NCI-H1105 (cell line): Measurements from ENCODE around the gene CPA1.
"Not testable (repeated sequence)": the region's sequence is repeated elsewhere in the genome, so short reads cannot be mapped to it uniquely, and the experiment has no call there.

Experiments
- DNase-seq: peaks from one replicate; lab custom pipeline; 2025; lab: John Stamatoyannopoulos, UW

CPA1 gene

DNA sequence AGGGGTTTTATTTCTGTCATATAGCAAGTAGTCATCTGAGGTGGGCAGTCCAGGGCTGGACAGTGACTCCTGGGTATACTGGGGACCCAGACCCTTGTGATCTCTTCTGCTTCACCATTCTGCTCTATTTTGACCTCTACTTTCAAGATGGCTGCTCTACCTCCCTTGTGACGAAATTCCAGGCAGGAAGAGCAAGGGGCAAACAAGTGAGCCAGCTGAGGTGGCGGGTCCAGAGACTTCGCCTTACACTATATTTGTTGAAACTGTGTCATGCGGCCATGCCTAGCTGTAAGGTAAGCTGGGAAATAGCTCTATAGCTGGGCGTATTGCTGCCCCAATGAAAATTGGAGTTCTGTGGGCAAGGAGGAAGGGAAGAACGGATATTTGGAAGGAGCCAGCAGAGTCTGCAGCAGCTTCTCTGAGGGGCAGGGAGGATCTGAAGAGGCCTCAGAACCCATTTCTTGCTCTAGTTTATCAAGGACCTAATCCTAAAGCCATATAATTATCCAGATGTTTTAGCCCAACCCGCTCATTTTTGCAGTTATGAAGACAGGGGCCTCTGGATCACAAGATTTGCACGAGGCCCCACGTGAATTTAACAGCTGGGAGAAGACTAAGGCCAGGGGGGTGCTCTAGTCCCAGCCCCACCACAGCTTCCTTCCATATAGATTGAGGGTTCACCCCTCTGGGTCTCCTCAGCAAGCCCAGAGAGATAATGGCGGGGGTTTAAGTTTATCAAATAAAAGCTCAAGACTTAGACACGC lies 7.7 kb upstream of the CPA1 start:
- DNase-seq = no peak

DNA sequence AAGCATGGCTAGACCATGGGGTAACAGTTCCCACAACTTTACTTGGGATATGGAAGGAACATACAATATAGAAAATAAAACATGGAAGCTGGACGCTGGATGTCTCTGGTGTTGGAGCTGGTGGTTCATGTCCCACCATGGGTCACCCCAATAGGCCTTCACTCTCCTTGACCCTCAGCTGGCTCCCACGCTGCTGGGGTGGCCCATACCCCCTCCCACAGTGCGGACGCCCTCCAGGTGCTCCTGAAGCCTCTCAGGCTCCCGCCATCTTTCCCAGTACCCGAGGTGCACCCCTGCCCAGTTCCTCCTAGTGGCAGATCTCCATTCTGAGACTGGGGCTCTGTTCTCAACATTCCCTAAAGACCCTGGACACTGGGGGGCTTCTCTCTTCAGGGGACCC lies 5.8 kb upstream of the CPA1 start:
- no peak for DNase-seq

DNA sequence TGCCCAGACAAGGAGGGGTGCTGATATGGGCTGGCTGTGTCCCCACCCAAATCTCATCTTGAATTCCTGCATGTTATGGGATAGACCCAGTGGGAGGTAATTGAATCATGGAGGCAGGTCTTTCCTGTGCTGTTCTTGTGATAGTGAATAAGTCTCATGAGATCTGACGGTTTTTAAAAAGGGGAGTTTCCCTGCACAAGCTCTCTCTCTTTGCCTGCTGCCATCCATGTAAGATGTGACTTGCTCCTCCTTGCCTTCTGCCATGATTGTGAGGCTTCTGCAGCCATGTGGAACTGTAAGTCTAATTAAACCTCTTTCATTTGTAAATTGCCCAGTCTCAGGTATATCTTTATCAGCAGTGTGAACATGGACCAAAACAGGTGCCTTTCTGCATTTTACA lies 3.8 kb upstream of the CPA1 start:
- not testable (repeated sequence) for DNase-seq

DNA sequence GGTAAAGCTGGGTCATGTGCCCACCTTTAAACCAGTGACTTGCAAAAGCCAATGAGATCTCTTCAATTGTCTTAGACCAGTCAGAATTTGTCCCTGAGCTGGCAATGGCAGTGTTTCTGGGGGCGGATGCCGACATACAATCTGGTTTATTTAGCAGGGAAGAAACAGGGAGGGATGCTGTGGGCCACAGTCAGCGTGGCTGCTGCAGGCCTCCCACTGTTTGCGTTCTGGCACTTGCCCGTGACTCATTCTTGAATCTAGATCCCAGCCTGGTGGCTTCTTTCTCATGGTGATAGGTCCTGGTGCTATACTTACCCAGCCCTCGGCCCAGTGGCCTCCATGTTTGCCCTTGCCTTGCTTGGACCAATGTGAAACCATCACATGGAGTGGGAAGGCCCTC lies 3.1 kb upstream of the CPA1 start:
- DNase-seq = no peak

DNA sequence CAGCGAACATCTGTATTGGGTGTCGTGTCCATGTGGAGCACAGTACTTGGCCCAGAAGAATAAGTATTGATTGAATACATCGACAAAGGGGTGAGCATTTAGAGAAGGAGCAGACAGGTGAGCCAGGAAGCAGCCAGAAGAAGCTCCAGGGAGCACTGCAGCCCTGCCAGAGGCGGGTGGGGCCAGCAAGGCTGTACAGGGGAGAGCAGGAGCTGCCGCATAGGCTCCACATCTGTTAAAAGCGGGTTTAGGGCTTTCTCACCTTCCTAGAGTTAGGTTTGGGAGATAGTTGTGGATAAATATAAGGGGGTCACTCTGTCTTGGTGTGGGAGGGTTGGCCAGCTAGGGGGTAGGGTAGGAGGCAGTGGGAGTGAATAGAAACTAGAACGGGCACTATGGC lies 1.3 kb upstream of the CPA1 start:
- no peak for DNase-seq

DNA sequence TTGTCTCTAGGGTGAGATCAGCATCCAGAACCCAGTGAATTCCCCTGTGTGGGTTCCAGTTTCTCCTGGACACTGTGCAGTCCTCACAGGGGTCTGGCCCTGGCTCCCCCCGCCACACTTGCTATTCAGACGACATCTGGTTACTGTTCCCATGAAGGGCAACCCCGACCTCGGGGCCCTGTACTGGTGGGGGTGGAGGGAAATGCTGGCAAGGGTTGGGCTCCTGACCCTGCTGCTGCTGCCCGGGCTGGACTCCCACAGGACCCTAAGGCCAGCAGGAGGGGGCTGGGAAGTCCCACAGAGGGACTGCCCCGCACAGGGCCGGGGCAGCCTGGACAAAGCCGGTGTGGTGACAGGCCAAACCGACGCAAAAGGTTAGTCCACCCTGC lies 768 bp upstream of the CPA1 start:
- no peak for DNase-seq

DNA sequence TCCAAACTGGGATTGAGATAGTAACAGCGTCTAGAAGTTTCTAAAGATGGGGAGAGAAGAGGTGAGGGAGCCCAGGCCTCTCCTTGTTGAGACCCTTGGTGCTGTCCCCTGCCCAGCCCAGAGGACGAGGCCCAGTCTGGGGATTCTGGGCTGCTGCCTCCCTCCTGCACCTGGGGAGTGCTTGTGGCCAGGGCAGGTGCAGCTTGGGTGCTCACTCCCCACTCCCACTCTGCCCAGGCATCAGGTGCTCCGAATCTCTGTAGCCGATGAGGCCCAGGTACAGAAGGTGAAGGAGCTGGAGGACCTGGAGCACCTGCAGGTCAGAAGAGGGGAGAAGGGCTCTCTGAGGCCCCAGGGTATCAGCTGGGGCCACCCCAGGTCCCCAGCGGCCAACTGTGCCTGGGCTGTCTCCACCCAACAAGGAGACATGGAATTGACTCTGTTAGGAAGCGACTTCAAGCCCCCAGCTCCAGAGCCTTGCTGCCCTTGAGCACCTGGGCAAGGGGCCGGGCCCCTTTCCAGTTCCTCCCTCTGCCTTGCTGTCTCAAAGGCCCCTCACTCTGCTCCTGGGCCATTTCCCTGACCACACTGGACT lies 664 bp downstream of the CPA1 start:
- DNase-seq = no peak

DNA sequence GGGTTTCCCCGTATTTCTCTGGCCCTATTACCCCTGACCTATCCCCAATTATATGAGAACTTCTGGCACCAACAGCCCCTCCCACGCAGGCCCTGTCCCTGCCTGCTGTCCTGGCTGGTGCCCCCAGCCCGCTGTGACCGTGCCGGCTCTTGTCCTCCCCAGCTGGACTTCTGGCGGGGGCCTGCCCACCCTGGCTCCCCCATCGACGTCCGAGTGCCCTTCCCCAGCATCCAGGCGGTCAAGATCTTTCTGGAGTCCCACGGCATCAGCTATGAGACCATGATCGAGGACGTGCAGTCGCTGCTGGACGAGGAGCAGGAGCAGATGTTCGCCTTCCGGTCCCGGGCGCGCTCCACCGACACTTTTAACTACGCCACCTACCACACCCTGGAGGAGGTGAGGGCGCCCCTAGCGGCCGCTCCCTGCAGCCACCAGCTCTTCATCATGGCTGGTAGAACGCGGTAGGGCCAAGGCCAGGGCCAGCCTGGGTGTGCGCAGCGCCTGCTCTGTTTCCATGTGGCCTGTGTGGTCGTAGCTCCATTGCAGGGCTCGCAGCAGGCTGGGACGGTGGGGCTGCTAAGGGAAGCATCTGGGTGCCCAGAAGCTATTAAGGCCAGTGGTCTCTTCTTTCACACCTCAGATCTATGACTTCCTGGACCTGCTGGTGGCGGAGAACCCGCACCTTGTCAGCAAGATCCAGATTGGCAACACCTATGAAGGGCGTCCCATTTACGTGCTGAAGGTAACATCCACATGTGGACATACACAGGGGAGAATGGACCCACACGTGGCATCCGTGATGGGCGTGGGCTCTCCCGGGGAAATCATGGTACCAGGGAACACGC lies 1.4 kb downstream of the CPA1 start:
- DNase-seq = no peak

DNA sequence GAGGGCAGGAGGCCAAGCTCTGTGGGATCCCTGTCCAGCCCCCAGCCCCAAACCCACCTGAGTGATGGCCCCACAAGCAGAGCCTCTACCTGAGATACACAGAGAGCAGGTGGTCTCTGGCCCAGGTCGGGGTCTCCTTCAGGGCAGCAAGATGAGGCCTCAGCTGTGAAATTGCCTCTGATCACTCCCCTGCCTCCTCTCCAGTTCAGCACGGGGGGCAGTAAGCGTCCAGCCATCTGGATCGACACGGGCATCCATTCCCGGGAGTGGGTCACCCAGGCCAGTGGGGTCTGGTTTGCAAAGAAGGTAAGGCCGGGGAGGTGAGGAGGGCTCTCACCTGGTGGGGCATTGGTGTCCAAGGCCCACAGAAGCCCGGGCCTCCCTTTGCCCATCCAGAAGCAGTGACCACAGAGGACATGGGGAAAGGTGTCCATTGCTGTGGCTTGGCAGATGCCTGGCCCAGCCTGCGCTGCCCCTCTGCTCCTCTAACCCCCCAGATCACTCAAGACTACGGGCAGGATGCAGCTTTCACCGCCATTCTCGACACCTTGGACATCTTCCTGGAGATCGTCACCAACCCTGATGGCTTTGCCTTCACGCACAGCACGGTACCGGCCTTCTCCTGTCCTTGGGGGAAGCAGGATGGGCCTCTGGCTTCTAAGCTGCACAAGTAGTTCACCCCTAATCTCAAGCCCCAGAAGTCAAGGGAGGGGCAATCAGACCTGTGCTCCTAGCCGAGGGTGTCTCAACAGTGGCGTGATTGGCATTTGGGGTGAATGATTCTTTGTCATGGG lies 3.1 kb downstream of the CPA1 start:
- DNase-seq = no peak

DNA sequence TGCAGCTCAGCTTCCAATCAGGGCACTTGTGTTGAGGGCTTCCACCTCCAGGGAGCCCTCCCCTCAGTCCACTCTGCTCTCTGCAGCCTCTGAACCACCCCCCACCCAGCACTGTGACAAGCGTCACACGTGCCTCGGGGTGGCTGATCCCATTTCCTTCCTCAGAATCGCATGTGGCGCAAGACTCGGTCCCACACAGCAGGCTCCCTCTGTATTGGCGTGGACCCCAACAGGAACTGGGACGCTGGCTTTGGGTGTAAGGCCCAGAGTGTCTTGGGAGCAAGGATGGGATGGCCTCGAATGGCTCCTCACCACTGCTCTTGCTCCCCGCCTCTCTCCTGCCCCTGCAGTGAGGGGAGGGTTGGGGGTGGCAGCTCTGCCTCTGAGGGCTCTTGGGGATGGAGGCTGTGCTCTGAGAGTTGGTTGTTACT lies 4.1 kb downstream of the CPA1 start:
- DNase-seq = no peak

DNA sequence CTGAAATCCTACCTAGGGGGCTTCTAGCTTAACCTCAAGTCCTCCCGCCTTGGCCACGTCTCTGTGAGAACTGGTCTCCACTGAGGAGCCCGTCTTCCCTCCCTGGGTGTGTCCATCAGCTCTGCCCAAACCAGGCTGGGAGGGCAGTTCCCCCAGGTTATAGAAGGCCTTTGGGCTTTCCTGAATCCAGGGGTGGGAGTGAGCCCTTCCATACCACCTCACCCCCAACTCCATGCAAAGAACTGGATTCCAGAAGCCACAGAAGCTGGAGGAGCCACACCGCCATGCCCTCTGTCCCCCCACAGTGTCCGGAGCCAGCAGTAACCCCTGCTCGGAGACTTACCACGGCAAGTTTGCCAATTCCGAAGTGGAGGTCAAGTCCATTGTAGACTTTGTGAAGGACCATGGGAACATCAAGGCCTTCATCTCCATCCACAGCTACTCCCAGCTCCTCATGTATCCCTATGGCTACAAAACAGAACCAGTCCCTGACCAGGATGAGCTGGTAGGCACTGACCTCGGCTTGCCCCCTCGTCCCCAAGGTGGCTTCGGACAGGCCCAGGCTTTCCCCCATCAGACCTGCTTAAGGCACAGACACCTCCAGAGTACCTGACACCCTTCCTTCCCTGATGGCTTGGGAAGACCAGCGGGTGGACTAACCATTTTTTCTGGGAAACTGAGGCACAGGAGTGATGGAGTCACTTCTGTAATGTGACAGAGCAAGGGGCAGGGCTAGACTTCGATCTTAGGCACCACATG lies 4.7 kb downstream of the CPA1 start:
- no peak for DNase-seq

DNA sequence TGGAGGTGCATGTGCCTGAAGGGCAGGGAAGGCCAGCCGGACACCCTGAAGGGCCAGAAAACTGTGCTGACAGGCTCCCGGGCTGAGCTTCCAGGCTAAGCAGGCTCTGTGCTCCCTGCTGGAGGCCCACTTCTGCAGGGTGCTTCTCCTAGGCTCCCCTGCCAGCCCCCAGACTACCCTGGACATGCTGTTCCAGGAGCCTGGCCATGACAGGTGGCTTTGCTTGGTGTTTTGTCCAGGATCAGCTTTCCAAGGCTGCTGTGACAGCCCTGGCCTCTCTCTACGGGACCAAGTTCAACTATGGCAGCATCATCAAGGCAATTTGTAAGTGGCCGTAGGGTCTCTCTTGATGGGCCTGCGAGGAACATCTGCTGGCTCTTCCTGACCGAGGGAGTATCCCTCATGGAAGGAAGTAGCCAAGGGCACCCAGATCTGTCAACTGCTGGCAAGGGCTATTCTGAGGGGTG lies 5.3 kb downstream of the CPA1 start:
- no peak for DNase-seq

DNA sequence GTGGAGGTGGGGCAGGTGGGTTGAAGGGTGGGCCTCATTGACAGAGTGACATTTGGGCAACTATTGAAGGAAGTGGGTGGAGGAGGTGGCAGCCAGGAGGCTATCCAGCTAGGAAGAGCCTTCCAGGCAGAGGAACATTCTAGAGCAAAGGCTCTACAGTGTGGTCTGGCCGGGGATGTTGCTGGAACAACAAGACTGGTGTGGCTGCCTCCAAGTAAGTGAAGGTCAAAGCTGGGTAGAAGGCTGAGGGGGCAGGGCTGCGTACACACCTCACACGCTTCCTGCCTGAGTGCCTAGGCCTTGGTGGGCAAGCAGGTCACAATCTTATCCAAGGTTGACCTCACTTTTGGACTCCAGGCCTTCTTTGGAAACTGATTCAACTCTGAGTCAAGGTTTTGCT lies 6.6 kb downstream of the CPA1 start:
- DNase-seq = no peak

DNA sequence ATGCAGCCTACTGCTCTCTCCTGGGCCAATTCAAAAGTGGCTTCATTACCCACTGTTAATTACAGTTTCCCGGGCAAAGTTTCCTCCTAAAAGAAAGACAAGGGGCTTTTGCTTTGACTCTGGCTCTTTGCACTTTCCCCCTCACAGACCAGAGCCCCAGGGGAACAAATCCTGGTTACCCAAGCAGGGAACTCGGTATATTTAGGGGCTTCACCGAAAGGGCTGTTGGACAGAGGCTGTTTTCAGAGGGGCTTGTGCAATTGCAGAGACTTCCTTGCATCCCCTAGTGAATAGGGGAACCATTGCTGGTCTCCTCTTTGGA lies 7.0 kb downstream of the CPA1 start:
- DNase-seq = no peak

DNA sequence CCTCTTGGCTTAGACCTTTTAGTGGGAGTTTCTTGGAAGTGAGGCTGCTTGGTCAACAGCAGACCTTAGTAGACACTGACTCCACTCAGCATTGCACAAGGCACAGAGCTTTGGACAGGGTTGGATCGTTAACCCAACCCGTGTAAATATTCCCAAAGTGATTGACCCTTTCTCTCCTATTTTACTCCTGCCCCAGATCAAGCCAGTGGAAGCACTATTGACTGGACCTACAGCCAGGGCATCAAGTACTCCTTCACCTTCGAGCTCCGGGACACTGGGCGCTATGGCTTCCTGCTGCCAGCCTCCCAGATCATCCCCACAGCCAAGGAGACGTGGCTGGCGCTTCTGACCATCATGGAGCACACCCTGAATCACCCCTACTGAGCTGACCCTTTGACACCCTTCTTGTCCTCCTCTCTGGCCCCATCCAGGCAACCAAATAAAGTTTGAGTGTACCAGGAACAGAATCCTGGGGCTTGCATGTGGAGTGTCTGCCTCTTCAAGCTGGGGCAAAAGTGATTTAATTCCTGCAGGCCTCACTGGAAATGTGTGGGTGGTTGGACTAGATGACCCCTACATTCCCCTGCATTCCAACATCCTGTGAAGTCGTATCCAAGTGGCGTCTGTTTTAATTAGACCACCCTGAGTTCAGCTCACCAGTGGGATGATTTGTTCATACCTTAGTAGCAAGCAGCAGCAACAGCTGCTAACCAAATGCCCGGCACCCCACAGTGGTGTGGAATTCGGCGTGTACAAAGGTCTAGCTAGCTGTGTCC lies 7.5 kb downstream of the CPA1 start:
- no peak for DNase-seq

DNA sequence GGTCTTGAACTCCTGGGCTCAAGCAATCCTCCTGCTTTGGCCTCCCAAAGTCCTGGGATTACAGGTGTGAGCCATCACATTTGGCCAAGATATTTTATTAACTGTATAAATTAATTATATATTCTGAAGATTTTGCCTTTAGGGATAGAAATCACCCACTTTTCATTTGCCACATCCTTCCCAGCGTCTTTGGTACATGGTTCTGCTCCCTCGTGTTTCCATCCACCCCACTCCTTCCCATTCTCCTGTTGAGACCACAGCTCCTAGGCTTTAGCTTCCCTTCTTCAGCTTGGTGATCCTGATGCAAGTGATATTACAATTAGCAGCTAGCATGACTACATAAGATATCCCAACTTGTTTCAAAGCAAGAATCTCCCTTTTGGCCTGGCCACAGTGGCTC lies 8.4 kb downstream of the CPA1 start:
- DNase-seq = no peak

DNA sequence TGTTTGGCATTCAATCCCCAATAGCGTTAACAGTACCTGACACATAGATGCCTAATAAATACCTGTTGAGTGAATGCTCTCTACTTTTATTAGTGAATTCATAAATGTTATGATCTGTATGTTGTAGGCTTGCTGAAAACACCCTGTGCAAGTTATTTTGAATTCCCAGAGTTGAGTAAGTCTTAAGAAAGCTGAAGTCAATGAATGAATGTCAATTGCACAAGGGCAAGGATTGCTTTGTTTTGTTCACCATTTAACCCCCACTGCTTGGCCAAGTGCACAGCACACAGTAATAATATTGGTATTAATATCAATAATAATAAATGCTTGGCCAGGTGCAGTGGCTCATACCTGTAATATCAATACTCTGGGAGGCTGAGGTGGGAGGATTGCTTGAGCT lies 10.2 kb downstream of the CPA1 start:
- DNase-seq = no peak

DNA sequence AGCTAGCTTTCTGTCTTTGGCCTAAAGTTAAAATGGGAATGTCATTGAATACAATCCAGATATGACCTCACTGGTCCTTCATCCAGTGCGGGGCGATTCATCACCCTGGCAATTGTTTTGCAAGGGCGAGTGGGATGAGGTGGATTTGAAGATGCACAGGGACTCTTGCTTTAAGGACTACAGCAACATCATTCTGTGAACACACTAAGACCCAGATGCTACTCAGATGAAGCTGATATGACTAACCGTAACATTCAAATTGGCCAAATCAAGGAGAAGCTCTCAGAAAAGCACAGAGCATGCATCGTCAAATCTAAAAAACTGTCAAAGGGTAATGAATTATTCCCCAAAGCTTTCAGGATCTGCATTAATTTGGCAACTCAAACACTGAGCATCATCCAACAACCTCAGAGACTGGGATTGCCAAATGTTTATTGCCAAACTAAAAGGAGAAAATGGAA lies 12.8 kb downstream of the CPA1 start:
- no peak for DNase-seq

DNA sequence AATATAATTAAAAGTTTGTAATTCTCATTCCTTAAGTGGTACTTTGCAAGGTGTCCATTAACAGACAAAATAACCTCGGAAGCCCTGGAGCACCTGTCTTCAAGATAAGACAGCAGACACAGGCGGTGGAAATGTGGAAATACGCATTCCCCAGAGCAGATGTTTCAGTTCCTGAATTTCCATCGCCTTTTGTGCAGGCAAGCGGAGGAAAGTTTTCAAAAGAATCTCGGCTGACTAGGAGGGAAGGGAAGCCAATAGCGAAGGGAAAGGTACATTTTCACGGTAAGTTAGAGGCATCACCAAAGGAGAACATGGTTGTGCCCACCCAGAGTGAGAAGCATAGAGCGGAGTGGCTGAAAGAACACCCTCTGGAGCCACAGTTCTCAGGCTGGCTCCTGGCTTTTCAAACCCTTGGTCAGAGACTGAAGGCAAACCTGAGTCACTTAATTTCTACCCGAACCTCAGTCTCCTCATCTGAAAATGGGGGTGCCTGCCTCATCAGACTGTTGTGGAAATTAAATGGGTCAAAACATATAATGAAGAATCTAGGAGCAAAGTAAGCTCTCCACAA lies 13.6 kb downstream of the CPA1 start:
- no peak for DNase-seq

DNA sequence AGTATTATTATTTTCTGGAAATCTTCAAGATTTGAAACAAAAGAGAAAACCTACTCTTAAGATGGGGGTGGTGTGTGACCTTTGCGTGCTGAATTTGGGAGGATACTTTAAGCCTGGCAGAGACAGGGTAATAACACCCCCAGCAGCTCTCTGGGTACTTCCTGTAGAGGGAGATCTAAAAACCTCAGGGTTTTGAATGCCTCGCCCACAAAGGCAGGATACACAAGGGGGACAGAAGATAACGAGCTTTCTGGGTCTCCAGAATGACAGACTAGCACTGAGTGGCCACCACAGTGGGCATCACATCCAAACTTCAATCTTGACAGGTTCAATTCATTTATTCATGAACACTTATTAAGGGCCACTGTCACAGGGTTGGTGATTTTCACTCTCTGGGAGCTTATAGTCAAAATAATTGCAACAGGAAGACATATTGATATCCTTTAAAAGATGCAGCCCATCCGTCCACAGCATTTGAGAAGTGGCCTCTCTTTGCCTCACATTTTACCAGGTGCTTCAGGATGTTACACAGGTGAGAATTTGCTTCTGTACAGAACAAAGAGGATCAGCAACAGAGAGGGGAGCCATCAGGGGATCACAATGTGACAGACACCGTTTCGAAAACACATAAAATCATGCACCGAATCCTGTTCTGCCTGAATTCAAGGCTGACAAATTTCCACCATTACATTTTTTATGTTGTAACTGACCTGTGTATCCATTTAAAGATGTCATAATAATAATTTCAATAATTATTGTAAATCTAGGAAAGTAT lies 14.3 kb downstream of the CPA1 start:
- DNase-seq = no peak
